Measurements from ENCODE around the gene AP2A1.
"Not testable (repeated sequence)": the region's sequence is repeated elsewhere in the genome, so short reads cannot be mapped to it uniquely, and the experiment has no call there.

The AP2A1 gene

DNA sequence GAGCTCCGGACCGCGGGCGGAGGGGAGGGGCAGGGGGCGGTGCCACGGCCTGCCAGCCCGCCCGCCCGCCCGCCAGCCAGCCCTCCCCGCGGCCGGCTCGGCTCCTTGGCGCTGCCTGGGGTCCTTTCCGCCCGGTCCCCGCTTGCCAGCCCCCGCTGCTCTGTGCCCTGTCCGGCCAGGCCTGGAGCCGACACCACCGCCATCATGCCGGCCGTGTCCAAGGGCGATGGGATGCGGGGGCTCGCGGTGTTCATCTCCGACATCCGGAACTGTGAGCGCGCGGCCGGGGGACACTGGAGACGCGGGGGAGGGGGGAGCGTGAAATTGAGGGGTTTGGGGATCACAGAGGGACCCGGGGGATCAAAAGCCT lies at the start of gene AP2A1:
AP2A1 (plus strand) TSS at position 72 of the 370 bp plus-strand sequence; CDS start at position 205, 133 bp downstream.
- no peak for DNase-seq

DNA sequence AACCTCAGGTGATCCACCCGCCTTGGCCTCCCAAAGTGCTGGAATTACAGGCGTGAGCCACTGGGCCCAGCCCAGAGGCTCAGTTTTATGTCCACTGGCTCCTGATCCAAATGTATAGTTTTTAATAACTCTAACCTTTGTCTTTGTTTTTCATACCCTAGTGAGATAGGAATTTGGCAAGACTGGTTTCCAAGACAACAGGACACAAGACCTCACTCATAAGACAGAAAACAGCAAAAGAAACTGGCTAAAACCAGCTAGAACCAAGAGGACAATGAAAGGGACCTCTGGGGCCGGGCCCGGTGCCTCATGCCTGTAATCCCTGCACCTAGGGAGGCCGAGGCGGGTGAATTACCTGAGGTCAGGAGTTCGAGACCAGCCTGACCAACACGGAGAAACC lies 48.3 kb upstream of the AP2A1 start:
- DNase-seq, result no peak

DNA sequence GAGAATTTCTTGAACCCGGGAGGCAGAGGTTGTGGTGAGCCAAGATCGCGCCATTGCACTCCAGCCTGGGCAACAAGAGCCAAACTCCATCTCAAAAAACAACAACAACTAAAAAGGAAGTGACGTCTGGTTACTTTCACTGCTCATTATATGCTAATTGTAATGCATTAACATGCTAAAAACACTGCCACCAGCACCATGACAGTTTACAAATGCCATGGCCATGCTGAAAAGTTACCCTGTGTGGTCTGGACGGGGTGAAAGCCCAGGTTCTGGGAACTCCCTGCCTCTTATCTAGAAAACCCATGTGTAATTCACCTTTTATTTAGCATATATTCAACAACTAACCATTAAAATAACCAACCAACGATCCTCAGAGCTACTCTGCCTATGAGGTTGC lies 47.8 kb upstream of the AP2A1 start:
- DNase-seq, result no peak

DNA sequence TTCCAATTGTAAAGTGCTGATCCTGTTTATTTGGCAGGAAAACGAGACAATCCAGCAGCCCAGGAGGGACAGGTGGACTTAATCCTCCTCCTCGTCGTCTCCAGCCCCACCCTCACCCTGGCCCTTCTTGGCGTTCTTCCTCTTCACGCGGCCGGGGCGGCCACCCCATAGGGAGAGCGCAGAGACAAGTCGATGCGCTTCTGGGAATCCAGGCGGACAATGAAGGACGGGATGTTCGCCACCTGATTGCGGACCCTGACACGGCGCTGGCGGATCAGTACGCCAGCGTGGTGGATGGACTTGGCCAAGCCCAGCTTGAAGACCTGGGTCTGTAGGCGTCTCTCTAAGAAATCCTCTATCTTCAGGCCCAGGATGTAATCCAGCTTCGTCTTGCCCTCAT lies 47.4 kb upstream of the AP2A1 start:
- DNase-seq, result not testable (repeated sequence)

DNA sequence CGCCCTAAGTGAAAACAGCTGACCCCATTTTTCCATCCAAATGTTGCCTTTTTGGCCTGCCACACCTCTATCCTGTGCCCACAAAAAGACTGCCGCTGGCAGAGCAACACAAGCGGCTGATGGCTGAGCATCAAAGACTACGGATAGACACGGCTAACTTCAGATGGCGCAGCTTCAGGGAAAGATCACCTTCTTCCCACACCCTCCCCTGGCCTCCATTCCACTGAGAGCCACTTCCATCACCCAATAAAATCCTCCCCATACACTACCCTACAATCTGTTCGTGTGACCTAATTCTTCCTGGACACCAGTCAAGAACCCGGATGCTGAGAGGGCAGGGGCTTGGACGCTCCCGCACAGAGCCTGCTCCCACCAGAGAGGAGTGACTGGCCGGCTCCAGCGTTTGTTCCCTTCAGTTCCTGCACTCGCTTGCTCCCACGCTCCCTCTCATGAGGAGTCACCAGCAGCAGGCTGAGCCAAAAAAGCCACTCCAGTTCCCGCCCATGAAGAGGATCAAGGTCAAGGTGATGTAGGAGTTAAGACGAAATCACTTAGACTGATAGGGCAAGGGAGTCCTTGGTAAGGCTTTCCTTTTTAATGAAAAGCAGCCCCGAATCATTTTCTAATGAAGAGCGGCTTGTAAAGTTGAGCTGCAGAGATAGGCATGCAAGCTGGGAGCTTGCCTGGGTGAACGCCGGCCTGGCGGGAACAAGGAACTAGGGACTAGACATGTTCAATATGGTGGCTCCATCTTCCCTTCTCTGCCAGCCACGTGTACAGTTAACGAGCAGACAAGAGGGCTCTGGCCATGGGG lies 39.4 kb upstream of the AP2A1 start:
- DNase-seq, result no peak

DNA sequence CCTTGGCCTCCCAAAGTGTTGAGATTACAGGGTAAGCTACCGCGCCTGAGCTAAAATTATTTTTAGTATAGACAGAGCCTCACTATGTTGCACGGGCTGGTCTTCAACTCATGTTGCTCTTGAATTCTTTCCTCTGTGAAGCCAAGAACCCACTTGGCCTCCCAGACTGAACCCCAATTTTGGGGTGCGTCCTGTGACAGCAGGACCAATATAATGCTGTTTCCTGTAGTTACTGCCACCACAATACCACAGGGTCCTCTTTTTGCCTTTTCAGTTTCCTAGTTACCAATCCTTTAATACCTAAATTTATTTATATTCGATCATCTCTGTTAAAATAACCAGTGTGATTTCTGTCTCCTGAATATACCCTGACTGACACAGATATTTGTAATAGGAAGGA lies 36.6 kb upstream of the AP2A1 start:
- DNase-seq, result no peak

DNA sequence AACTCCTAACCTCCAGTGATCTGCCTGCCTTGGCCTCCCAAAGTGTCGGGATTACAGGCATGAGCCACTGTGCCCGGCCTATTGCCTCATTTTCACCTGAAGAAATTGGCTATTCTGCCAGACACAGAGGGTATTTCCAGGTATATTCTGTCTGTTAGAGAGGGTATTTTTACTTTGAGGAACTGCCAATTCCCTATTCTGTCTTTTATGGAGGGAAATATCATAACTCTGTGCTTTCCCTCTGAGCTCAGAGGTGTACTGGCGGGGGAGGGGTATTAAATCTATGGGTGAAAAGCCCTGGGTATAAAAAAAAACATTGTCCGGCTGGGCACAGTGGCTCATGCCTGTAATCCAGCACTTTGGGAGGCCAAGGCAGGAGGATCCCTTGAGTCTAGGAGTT lies 28.5 kb upstream of the AP2A1 start:
- DNase-seq, result no peak

DNA sequence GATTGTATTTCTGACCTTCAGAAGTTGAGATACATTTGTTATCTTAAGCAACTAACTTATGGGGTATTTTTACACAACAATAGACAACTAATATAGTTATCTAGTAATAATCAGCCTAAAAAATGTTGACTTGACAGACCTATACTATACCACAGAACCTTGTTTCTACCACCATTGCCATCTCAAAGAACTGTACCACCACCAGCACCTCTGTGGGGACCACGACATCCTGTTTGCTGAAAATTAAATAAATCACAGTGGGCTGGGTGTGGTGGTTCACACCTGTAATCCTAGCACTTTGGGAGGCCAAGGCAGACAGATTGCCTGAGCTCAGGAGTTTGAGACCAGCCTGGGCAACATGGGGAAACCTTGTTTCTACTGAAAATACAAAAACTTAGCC lies 27.7 kb upstream of the AP2A1 start:
- DNase-seq, result no peak

DNA sequence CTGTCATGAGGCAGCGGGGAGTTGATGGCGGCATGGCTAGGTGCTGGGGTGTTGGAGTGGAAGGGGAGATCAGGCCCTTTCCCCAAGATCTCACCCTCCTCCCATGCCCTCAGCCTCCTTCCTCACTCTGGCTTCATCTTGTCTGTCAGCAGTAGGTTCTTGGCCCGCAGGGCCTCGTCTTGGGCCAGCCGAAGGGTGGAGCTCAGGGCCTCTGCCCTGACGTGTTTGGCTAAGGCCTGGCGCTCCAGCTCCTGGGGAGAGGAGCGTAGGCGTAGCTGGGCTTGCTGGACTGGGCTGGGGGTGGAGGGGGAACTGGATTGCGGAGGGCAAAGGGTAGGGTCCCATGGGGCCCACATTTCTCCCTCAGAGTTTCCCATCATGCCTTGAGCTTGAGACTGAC lies 26.9 kb upstream of the AP2A1 start:
- DNase-seq, result no peak

DNA sequence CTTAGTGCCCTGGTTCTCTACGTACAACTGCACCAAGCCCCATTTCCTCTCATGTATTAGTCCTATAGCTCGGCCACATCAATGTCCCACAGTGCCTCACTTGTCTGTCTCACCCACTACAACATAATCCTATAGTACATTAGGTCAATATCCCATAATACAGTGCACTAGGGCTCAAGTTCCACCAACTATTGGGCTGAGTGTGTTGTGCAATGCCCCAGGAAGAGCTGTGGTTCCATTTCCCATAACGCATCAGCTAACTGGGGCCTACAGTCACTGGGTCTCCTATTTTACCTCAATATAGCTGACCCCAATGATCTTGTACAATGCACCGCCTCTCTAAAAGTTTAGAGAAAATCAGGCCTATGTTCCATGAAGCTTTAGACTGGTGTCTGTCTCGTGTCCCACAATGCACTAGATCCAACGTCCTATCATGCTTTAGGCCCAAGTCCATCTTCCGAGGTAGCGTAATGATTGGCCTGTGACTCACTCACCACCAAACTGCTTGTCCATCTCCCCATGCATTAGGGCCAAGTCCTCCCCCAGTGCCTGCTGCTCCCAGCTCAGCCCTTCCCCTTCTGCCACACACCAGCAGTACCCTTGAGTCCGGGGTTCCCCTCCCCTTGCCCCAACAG lies 25.5 kb upstream of the AP2A1 start:
- no peak for DNase-seq

DNA sequence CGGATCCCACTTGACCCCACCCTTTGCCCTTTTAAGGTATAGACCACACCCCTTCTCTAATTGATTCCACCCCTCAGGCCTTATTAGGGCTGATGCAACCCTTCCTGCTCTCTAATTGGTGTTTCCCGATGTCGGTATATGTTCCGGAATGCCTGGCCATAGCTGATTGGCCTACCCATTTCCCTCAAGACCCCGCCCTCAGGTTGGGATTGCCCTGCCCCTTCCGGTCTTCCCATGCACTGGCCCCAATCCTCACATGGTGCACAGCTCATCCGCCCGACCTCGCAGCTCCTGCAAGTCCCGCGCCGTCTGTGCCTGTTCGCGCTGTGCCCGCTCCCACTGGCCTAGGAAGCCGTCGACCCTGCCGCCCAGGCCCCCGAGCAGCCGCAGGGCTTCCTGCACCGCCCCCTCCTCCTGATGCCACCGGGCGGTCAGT lies 21.8 kb upstream of the AP2A1 start:
- DNase-seq, result no peak

DNA sequence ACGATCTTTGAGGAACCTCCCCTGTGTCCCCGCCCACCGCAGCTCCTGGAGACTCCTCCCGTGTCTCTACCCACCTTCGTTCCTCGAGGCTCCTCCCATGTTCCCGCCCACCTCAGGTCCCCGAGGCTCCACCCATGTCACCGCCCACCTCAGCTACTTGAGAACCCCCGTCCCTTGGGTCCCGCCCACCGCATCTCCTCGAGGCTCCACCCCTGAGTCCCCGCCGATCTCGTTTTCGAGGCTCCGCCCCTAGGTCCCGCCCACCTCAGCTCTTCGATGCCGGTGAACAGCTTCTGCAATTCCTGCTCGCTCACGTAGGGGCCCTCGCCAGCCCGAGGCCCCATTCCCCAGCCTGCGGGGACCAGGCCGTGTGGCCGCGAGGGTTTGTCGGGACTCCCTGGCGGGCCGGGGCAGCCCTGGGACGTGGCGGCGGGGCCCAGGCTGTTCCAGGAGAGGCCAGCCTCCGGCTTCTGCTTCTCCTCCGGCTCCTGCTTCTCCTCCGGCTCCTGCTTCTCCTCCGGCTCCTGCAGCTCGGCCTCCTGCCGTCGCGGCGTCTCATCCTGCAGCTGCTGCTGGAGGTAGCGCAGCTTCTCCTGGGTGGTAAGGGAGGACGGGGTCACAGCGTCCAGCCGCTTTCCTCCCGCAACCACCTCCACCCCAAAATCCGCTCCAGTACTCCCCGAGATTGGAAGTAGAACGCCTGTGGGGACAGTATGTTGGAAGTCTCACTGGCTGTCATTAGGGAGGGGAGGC lies 20.4 kb upstream of the AP2A1 start:
- DNase-seq, result peak; percentile 35

DNA sequence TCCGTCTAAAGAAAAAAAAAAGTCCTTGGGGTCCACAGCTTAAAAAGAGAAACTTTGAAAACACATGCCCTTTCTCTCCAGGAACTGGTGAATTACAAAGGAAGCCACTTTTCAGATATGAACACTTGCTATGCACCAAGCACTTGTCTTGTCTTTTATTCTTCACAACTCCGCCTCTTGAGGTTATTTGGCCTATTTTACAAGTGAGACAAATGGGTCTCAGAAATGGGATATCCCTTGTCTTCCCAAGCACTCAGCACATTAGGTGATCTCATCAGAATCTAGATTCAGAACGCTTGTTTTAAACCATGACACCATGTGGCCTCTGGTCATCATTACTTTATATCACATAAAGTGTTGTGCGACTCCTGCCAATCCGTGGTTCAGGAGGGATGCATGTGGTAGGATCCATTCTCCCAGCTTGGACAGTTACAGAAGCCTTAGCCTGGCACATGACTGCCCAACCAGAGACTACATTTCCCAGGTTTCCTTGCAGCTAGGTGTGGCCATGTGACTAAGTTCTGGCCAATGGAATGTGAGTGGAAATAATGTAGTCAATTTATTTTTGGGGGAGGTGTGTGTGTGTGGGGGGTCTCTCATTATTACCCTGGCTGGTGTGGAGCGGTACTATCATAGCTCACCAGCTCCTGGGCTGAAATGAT lies 17.6 kb upstream of the AP2A1 start:
- no peak for DNase-seq

DNA sequence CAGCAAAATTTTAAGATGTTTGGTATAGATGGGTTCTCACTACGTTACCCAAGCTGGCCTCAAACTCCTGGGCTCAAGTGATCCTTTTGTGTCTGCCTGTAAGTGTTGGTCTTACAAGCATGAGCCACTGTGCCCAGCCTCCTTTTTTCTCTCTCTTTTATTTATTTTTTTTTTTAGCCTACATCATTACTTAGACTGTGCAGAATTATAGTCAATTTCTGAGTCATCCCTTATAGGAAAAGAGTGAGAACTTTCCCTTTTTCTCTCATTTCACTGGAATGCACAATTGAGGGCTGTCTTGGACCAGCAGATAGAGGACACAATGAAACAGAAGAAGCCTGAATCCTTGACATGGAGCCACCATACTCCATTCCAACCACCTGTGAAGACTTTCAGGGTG lies 17.0 kb upstream of the AP2A1 start:
- no peak for DNase-seq

DNA sequence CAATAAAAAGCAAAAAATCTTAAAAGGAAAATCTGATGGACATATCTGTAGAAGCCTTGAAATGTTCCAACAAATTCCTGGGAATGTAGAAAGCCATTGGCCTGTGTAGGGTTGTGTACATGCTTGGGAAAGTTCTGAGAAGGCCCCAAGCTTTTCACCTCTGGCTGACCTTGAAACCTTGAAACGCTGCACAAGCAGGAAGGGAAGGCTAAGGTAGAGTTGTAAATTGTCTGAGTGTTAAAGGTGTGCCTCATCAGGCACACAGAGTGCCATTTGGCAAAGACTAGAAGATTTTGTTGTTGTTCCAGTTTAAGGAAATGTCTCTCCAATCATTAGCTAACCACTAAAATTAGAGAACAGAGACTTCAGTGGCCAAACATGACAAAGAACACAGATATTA lies 14.1 kb upstream of the AP2A1 start:
- DNase-seq, result no peak

DNA sequence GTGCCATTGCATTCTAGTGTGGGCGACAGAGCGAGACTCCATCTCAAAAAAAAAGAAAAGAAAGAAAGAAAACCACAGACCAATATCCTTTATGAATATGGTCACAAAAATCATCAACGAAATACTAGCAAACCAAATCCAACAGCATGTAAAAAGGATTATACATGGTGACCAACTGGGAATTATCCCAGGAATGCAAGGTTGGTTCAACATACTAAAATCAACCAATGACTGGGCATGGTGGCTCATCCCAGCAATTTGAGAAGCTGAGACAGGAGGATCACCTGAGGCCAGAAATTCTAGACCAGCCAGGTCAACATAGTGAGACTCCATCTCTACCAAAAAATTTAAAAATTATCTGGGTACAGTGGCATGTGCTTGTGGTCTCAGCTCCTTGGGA lies 10.8 kb upstream of the AP2A1 start:
- DNase-seq, result no peak

DNA sequence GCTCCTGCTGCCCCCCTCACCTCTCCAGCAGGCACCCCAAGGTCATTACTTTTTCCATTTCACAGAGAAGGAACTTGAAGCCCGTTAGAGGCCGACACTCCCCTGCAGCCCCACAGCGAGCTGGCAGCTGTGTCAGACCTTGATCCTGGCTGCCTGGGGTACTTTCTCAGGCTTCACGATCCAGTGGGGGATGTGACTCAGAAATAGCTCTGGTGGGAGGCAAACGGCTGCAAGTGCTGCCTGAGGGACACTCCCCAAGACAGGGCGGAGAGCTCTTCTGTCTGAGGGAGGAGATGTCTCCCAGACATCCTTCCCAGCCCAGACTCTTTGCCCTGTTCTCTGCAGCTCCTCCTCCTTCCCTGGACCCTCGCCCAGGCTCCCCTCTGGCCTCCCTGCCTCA lies 8.5 kb upstream of the AP2A1 start:
- no peak for DNase-seq

DNA sequence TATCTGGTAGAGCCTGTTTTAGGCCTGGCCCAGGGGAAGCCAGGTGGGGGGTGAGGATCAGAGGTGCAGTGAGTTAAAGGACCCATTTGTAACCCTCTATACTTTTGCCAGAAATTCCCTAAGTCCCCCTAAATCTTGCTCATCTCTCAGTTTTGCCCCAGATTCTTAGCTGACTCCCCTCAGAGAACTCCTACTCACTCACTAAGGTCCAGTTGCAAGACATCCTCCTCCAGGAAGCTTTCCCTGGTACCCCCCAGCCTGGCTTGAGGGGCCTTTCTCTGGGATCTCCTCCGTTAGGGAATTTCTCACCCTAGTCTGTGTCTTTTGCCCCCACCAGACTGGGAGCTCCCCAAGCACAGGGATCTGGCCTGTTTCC lies 5.6 kb upstream of the AP2A1 start:
- DNase-seq, result no peak

DNA sequence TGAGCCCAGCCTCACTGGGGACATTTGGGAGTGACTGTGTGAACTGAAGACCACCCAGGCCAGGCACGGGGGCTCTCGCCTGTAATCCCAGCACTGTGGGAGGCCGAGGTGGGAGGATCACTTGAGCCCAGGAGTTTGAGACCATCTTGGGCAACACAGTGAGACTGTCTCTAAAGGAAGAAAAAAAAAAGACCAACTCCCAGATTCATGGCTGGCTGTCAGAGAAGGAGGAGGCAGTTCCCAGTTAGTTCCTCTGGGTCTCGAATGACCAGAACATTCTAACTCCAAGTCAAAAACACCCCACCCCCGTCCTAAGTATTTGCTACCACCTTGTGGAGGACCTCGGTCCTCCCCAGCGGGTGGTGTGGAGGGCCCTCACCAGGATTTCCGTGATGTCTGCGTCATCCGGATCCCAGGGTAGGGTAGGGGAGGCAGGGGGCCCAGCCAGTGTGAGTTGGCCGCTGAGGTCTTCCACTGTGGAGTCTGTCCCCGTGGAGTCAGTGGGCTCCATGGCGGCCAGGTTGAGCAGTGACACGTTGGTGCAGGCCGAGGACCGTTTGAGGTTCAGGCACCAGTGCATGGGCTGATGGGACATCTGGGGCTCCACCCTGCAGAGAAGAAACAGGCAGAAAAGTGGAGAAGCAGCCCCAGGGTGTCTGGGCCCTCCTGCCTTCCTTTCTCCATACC lies 5.0 kb upstream of the AP2A1 start:
- DNase-seq, result no peak

DNA sequence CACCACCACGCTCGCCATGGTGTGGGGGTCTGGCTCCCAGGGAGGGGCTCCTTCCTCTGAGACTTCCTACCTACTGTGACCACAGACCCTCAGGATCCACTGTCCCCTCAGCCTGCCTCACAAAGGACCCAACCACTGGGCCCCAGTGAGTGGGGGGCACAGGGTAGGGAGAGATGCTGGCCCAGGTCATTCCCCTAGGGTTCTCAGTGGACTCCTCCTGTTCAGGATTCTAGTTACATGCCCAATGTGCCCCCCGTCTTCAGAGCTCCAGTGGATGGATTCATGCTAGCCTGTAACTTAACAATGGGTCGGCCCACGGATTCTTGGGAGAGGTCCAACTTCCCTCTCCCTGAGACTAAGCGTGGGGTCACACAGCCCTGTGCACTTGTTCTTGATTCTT lies 3.6 kb upstream of the AP2A1 start, which contains the start of gene TSKS:
TSKS (minus strand) TSS at position 77 of the 400 bp plus-strand sequence; CDS start at position 18, 59 bp downstream.
- DNase-seq, result no peak

DNA sequence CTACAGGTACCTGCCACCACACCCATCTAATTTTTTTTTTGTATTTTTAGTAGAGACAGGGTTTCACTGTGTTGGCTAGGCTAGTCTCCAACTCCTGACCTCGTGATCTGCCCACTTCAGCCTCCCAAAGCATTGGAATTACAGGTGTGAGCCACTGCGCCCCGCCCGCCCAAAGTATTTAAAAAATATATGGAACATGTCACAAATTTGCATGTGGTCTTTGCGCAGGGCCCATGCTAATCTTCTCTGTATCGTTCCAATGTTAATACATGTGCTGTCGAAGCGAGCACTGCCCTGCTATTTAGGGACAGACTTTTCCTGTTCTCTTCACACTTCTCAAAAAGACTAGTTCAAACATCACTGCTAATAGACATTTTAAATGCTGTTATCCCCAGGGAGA lies 2.5 kb upstream of the AP2A1 start:
- DNase-seq, result no peak

DNA sequence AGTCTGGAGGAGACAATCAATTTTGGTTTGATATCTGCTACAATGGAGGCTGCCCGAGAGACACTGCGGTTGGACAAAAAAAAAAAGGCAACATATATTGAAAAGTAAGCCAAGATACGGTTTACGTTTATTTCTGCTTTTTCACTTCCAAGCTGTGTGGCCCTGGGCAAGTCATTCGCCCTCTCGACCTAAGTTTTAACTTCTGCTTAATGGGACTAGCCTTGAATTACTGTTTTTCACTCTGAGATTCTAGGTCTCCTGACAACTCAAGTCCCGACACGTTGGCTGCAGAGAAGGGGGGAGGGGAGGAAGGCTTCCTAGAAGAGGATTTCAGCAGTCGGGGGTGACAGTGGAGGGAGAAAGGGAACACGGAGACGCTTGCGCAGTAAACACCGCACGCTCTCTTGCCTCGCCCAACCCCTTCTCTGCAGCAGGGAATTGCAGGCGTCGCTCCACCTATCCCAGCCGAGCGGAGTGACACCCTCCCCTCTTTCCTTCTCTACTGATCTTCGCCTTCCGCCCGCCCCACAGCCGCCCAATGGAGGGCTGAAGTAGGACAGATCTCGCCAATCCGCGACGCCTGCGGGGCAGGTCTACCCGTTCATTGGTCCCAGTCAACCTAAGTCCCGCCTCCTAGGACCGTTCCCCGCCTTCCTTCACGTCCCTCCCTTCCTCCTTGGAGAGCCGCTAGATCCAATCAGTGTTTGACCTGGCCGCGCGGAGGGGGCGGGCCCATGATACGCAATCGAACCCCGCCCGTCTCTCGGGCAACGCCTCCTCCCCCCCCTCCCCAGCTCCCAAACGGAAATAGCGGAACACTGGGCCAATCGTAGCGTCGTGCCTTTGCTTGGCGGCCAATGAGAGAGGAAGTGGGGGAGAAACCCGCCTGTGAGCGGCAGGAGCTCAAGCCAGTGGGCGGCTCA lies 533 bp upstream of the AP2A1 start:
- DNase-seq, result peak; percentile 100
